GM12873 (cell line): ENCODE results near the gene ADAM15.

Experiments used
- CTCF ChIP-seq: IDR thresholded peaks from 2 replicates; pipeline ENCODE4 v1.5.1; 2012; ENCODE audit warnings: low read depth, mild to moderate bottlenecking, moderate library complexity, low read length, control low read depth; ENCODE audit not compliant: insufficient read depth; ENCODE audit errors: missing control alignments

Gene ADAM15

GRCh38 chr1:155009742-155010141 is 41.4 kb upstream of the ADAM15 start:
- TF ChIP-seq CTCF: no peak

- no peak for TF ChIP-seq CTCF
These were observed 40.8 kb upstream of the ADAM15 start for GRCh38 chr1:155010211-155010918.

DNA sequence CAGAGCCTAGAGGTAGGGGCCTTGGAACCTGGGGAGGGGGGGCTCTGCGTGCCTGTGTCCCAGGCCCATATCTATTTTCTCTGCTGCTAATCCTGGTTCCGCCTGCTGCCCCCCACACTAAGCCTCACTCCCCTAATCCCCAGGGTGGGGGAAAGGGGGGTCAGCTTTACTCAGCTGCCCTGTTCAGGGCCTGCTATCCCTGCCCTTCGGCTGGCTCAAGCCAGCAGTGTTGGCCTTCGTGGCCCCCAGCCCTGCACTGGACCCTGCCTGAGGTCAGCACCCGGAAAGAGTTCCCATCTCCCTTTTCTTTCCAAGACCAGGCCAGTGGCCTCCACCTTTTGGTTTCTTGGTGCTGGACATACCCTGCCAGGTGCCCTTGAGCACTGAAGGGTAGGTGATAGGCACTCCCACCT is 40.1 kb upstream of the ADAM15 start:
- TF ChIP-seq CTCF: no peak

DNA sequence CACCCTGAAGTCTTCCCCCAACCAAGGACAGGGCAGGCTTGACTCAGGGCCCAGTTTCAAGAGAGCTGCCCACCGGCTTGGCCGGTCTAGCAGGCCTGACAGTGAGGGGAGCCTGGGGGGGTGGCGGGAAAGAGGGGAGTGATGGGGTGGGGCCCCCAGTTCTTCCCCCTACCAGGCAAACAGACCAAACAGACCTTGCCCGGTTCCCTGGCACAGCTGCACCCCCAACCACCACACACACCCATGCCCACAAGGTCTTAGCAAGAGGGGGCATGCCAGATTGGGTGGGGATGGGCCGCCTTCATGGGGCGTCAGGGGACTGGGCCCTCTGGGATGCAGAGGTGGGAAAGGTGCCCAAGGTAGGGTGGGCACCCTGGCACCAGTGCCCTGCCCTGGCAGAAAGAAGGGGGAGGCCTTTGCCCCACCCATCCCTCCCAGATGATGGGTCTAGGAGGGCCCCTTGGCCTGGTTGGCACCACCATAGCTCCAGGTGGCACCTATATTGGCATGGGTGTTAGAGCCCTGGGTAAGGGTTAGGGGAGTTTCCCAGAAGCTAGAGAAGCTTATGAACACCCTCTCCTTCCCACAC is 39.6 kb upstream of the ADAM15 start:
- TF ChIP-seq CTCF: no peak

DNA sequence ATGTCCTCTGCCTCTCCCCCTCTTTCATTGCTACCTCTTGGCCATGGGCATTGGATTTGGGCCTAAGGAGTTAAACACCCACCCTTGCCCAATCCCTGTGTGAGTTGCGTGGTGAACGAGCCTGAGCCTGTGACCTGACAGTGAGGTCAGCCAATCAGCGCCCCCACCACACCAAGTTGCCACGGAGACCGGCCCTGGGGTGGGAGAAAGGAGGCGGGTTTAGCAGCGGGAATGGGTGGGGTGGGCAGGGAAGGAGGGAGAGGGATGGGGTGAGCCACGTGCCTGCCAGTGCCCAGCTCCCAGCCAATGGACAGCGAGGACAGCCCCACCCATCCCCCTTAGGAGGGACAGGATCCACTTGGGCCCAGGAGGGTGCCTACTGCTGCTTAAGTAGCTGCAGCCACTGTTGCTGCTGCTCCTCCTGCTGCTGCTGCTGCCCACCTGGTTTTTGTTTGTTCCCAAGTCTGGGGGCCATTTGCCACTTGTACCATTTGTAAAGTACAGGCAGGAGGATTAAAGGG is 39.0 kb upstream of the ADAM15 start:
- TF ChIP-seq CTCF: no peak

GRCh38 chr1:155012776-155013602 is 38.1 kb upstream of the ADAM15 start:
- TF ChIP-seq CTCF: no peak

DNA sequence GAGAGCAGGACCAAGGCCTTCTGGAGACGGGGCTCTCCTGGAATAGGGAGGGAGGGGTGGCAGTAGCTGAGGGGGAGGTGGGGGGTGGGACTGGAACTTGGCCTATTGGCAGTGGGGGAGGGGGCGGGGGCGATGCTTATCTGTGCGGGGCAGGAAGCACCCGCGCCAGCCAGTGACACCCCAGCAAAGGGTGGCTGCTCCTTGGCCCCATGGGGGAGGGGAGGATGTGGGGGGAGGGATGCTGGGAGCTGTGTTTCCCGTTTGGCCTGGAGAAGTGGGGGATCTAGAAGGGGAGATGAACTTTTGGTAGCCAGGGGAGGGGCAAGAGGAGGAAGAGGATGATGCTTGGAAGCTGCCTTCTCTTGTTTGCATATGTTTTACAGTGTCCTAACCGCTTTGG is 37.5 kb upstream of the ADAM15 start:
- TF ChIP-seq CTCF: no peak
